HepG2 (cell line): ENCODE data around the gene GJE1. TPM values are rescaled to one million over a fixed set of nuclear protein-coding genes. Genes with fewer than 3 reads are reported as not detected.

Source experiments
- ATAC-seq: fragments of 200-7000 bp; cut with Tn5 transposase; 3 replicates; pipeline ENCODE4 v1.9.1; 2020; ENCODE audit warnings: mild to moderate bottlenecking, moderate library complexity
- BruUV-seq: library from RNA; stranded (reverse); fragments of 400-500 nt; replicated peaks from 2 replicates; lab custom pipeline; 2021; lab: Mats Ljungman, UMichigan
- CTCF ChIA-PET: fragments of 300-600 bp; formaldehyde crosslinking; extraction: SDS; loops from one replicate; lab custom pipeline; 2021; ENCODE audit warnings: low total read pairs, inconsistent platforms, low intra/inter-chr PET ratio; lab: Yijun Ruan, JAX
- POLR2A ChIA-PET: fragments of 350-600 bp; sonication (Branson Sonifier 250); formaldehyde crosslinking; loops from one replicate; lab custom pipeline; 2020; ENCODE audit warnings: antibody characterized with exemption, inconsistent platforms; lab: Yijun Ruan, JAX
- DNase-seq: peaks from one replicate; pipeline ENCODE4 v3.0.0-alpha.2; 2015; ENCODE audit warnings: low spot score
- FAIRE-seq: peaks from 3 replicates; lab custom pipeline; 2011; peaks lifted over from hg19 to GRCh38; lab: Jason Lieb, UNC
- H2AFZ ChIP-seq: one replicate; pipeline ENCODE4 v1.6.1; 2011; ENCODE audit warnings: low read length, inconsistent platforms
- H3K27ac ChIP-seq: fragments of 300-600 bp; 3 replicates; pipeline ENCODE4 v1.8.0; 2011; ENCODE audit warnings: mixed run types, mild to moderate bottlenecking, mixed read lengths, low read length, inconsistent platforms; ENCODE audit not compliant: insufficient read depth; ENCODE audit errors: extremely low read length
- H3K27me3 ChIP-seq, 2 experiments: fragments of 200-600 bp in 1 of 2; 2 replicates in 1 of 2; 3 replicates in 1 of 2; pipeline versions ENCODE4 v1.6.0 to v1.8.0; 2011; ENCODE audit warnings: low read length in 2 of 2, mild to moderate bottlenecking in 2 of 2, moderate library complexity in 2 of 2, inconsistent platforms in 1 of 2; ENCODE audit not compliant: insufficient read depth in 2 of 2, control insufficient read depth in 1 of 2
- H3K36me3 ChIP-seq, 2 experiments: fragments of 200-600 bp in 1 of 2; replicated peaks in 1 of 2; 2 replicates in 1 of 2; 3 replicates in 1 of 2; pipeline versions ENCODE4 v1.5.1 to v1.8.0; 2011; ENCODE audit warnings: low read length in 2 of 2, inconsistent platforms in 1 of 2; ENCODE audit not compliant: insufficient read depth in 2 of 2, control insufficient read depth in 1 of 2
- H3K4me1 ChIP-seq: 2 replicates; pipeline ENCODE4 v1.5.1; 2012; ENCODE audit warnings: low read length, inconsistent platforms; ENCODE audit not compliant: insufficient read depth
- H3K4me2 ChIP-seq: 2 replicates; pipeline ENCODE4 v1.6.0; 2011; ENCODE audit warnings: low read depth, low read length, inconsistent platforms
- H3K4me3 ChIP-seq, 3 experiments: fragments of 200-600 bp in 1 of 3; sonication (generic), shearing (Covaris generic) in 1 of 3; replicated peaks in 1 of 3; 2 replicates each; pipeline ENCODE4 v1.5.1; 2011 to 2016; ENCODE audit warnings: low read length in 3 of 3, inconsistent platforms in 2 of 3, low read depth in 2 of 3, mild to moderate bottlenecking in 2 of 3, control low read depth in 1 of 3, mixed read lengths in 1 of 3; ENCODE audit not compliant: insufficient read depth in 1 of 3
- H3K79me2 ChIP-seq: one replicate; pipeline ENCODE4 v1.6.1; 2011; ENCODE audit warnings: low read length, inconsistent platforms; ENCODE audit not compliant: insufficient read depth
- H3K9ac ChIP-seq: 2 replicates; pipeline ENCODE4 v1.6.0; 2011; ENCODE audit warnings: mild to moderate bottlenecking, low read depth, low read length, inconsistent platforms; ENCODE audit not compliant: insufficient read depth
- H3K9me3 ChIP-seq: 2 replicates; pipeline ENCODE4 v1.5.1; 2012; ENCODE audit warnings: mild to moderate bottlenecking, low read length
- H4K20me1 ChIP-seq: 2 replicates; pipeline ENCODE4 v1.6.0; 2011; ENCODE audit warnings: inconsistent platforms, mild to moderate bottlenecking, low read length, moderate library complexity; ENCODE audit not compliant: insufficient read depth
- AHR ChIP-seq: IDR thresholded peaks from 2 replicates; pipeline ENCODE4 v1.6.1; 2018; ENCODE audit warnings: missing genetic modification reagents, missing compliant biosample characterization
- ASH2L ChIP-seq: fragments of 300-600, 200-600 bp; sonication (generic); IDR thresholded peaks from 2 replicates; pipeline ENCODE4 v1.7.0; 2017; ENCODE audit warnings: low read depth, mild to moderate bottlenecking, moderate library complexity, mixed read lengths, low read length; ENCODE audit not compliant: insufficient read length
- CHD4 ChIP-seq: fragments of 200-600 bp; sonication (generic); IDR thresholded peaks from 2 replicates; pipeline ENCODE4 v1.7.0; 2017; ENCODE audit warnings: mild to moderate bottlenecking, low read length, borderline replicate concordance
- ETV6 ChIP-seq: sonication (generic); formaldehyde crosslinking; conservative IDR thresholded peaks from 2 replicates; pipeline ENCODE4 v1.4.0; 2020; ENCODE audit warnings: missing genetic modification reagents
- GPN1 ChIP-seq: sonication (generic); formaldehyde crosslinking; IDR thresholded peaks from 2 replicates; pipeline ENCODE4 v1.5.1; 2020; ENCODE audit warnings: missing genetic modification reagents, borderline replicate concordance
- HMG20B ChIP-seq: conservative IDR thresholded peaks from 2 replicates; pipeline ENCODE4 v1.6.1; 2016; ENCODE audit warnings: missing genetic modification reagents, missing compliant biosample characterization
- HOXA9 ChIP-seq: sonication (generic); formaldehyde crosslinking; IDR thresholded peaks from 2 replicates; pipeline ENCODE4 v1.8.1; 2022; ENCODE audit warnings: missing genetic modification reagents, mild to moderate bottlenecking, moderate library complexity, borderline replicate concordance
- KLF15 ChIP-seq: sonication (generic); formaldehyde crosslinking; IDR thresholded peaks from 2 replicates; pipeline ENCODE4 v1.8.1; 2023; ENCODE audit warnings: borderline replicate concordance, mild to moderate bottlenecking, inconsistent platforms, missing genetic modification reagents, mixed read lengths
- KLF6 ChIP-seq: IDR thresholded peaks from 2 replicates; pipeline ENCODE4 v1.8.0; 2016; ENCODE audit warnings: missing biosample characterization, missing genetic modification reagents
- MBNL3 ChIP-seq: fragments of 250-450 bp; sonication (Bioruptor Pico); conservative IDR thresholded peaks from 2 replicates; pipeline ENCODE4 v1.8.0; 2022; ENCODE audit warnings: mild to moderate bottlenecking, inconsistent platforms
- NBN ChIP-seq: fragments of 450-650 bp; conservative IDR thresholded peaks from 2 replicates; pipeline ENCODE4 v1.6.1; 2017
- PCBP2 ChIP-seq: fragments of 200-400 bp; formaldehyde crosslinking; optimal IDR thresholded peaks from 2 replicates; pipeline ENCODE3; 2018; ENCODE audit warnings: low read length, low read depth; ENCODE audit not compliant: poor library complexity, severe bottlenecking
- PPARG ChIP-seq: conservative IDR thresholded peaks from 2 replicates; pipeline ENCODE4 v1.6.1; 2016; ENCODE audit warnings: missing biosample characterization, missing genetic modification reagents
- PRMT3 ChIP-seq: sonication (generic); formaldehyde crosslinking; IDR thresholded peaks from 2 replicates; pipeline ENCODE4 v1.8.1; 2022; ENCODE audit warnings: low read depth, mild to moderate bottlenecking, moderate library complexity, missing genetic modification reagents, borderline replicate concordance
- SALL2 ChIP-seq: sonication (generic); formaldehyde crosslinking; IDR thresholded peaks from 2 replicates; pipeline ENCODE4 v1.8.1; 2023; ENCODE audit warnings: mild to moderate bottlenecking, missing genetic modification reagents, inconsistent platforms
- SOX13 ChIP-seq, 3 experiments: fragments of 450-650 bp in 1 of 3; sonication (generic) in 1 of 3; formaldehyde crosslinking in 1 of 3; IDR thresholded peaks in 2 of 3; conservative IDR thresholded peaks in 1 of 3; 2 replicates each; pipeline versions ENCODE4 v1.5.0 to v1.6.1; 2016 to 2020; ENCODE audit warnings: antibody characterized with exemption in 1 of 3, mild to moderate bottlenecking in 1 of 3, missing compliant biosample characterization in 1 of 3, missing genetic modification reagents in 1 of 3, moderate library complexity in 1 of 3
- SRY ChIP-seq: sonication (generic); formaldehyde crosslinking; IDR thresholded peaks from 2 replicates; pipeline ENCODE4 v1.8.0; 2022; ENCODE audit warnings: mild to moderate bottlenecking, missing genetic modification reagents
- TBX3 ChIP-seq: fragments of 450-650 bp; IDR thresholded peaks from 2 replicates; pipeline ENCODE4 v1.6.1; 2017; ENCODE audit warnings: antibody characterized with exemption, mild to moderate bottlenecking, inconsistent platforms, borderline replicate concordance
- THAP9 ChIP-seq: sonication (generic); formaldehyde crosslinking; IDR thresholded peaks from 2 replicates; pipeline ENCODE4; 2020; ENCODE audit warnings: missing genetic modification reagents, mild to moderate bottlenecking, borderline replicate concordance
- ZNF761 ChIP-seq: sonication (generic); formaldehyde crosslinking; conservative IDR thresholded peaks from 2 replicates; pipeline ENCODE4 v1.4.0; 2020; ENCODE audit warnings: mild to moderate bottlenecking, missing genetic modification reagents
- WGBS: methylation state at CpG from one replicate; pipeline ENCODE4 v1.1.6; 2017; ENCODE audit warnings: low lambda C conversion rate; 5-methylcytosine and 5-hydroxymethylcytosine counted together
- in situ Hi-C: cut with HindIII; loops from 2 replicates; pipeline ENCODE4 v1.10.0; 2017; ENCODE audit warnings: low pct_unique_long_range_greater_than_20kb; ENCODE audit not compliant: extremely low pct_ligation_motif_present
- intact Hi-C: fragments of 100-400 bp; cut with micrococcal nuclease; formaldehyde crosslinking; loops from one replicate; pipeline ENCODE4 v1.10.0; 2022; ENCODE audit not compliant: unreplicated experiment
- polyA plus RNA-seq, 8 experiments: library from polyadenylated mRNA; depleted of rRNA in 3 of 8; stranded (reverse) in 7 of 8; unstranded in 1 of 8; fragments of >200 nt; fragmentation: Illumina TruSeq in 4 of 8; extraction: Trizol in 4 of 8; gene quantifications; 2 replicates each; pipeline versions ENCODE4 v1.2.1 to v1.2.3, GENCODE V29; 2011 to 2016; ENCODE audit warnings: low read depth in 4 of 8, missing spikeins in 1 of 8, mixed read lengths in 1 of 8; ENCODE audit not compliant: insufficient read depth in 1 of 8
- total RNA-seq, 5 experiments: library from RNA; depleted of rRNA; stranded (reverse); fragments of >200 nt; fragmentation: Illumina TruSeq; extraction: Trizol; gene quantifications; 2 replicates each; pipeline ENCODE4 v1.2.3, GENCODE V29; 2016; ENCODE audit warnings: low read depth in 1 of 5

GJE1 gene
- total and polyA plus RNA-seq, 2 of the 13 experiments (the other 11 are each of a cell fraction or from before 2014, with no cell fraction given) = not detected

DNA sequence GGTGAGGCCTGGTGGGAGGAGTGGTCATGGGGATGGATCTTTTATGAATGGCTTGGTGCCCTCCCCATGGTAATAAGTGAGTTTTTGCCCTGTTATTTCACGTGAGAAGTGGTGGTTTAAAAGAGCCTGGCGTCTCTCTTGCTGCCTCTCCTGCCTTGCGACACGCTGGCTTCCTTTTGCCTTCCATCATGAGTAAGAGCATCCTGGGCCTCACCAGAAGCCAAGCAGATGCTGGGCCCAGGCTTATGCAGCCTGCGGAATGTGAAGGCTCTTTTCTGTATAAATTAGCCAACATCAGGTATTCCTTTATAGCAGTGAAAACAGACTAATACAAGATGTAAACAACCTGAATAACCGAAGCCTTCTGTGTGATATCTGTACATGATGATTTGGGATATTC is 42.0 kb downstream of the GJE1 start:
- no peaks in the 10 kb centered on the region for H3K9me3 ChIP-seq
- over 99% methylated on average over 6 of the region's 6 CpGs for WGBS
- CTCF ChIA-PET = no interaction called here
- H3K27me3 ChIP-seq = no peaks in the 10 kb centered on the region
- ATAC-seq = no peak
- H4K20me1 ChIP-seq = no peaks in the 10 kb centered on the region
- H3K4me2 ChIP-seq = no peak overlapping the region
- no peak overlapping the region for H3K9ac ChIP-seq
- no peak for DNase-seq
- POLR2A ChIA-PET = no interaction called here
- no peak for FAIRE-seq
- H3K27ac ChIP-seq = no peak overlapping the region
- no peak overlapping the region for H3K4me3 ChIP-seq
- no TSS peak for BruUV-seq
- intact Hi-C loops = no loop called here
- H3K79me2 ChIP-seq = no peaks in the 10 kb centered on the region
- no peak for TF ChIP-seq ASH2L
- no peak for TF ChIP-seq SOX13 (IDR thresholded peaks at IDR 0.05)
- no peak for TF ChIP-seq SOX13 (CRISPR knock-in tag; conservative IDR thresholded peaks at IDR 0.05 in 1 of 2, IDR thresholded peaks at IDR 0.05 in 1 of 2)
- no peak for TF ChIP-seq NBN
- TF ChIP-seq GPN1 = no peak
- TF ChIP-seq PCBP2 = no peak
- no peak for TF ChIP-seq THAP9
- TF ChIP-seq PPARG (CRISPR knock-in tag) = no peak
- TF ChIP-seq KLF15 (CRISPR knock-in tag) = no peak
- TF ChIP-seq ETV6 (CRISPR knock-in tag) = no peak
- no peak for TF ChIP-seq PRMT3
- TF ChIP-seq KLF6 (CRISPR knock-in tag) = no peak
- TF ChIP-seq HMG20B (CRISPR knock-in tag) = no peak
- TF ChIP-seq TBX3 = no peak
- TF ChIP-seq CHD4 = no peak
- TF ChIP-seq MBNL3 (CRISPR knock-in tag) = no peak
- no peak for TF ChIP-seq SALL2
- TF ChIP-seq ZNF761 (CRISPR knock-in tag) = no peak
- no peak for TF ChIP-seq HOXA9 (CRISPR knock-in tag)
- TF ChIP-seq SRY (CRISPR knock-in tag) = no peak
- no peak for TF ChIP-seq AHR (CRISPR knock-in tag)
- TF ChIP-seq, all 625 proteins: peak for 0
- H3K36me3 ChIP-seq = peaks cover 9 to 54% of the 10 kb centered on the region in 2 experiments
- H2AFZ ChIP-seq = no peak overlapping the region
- H3K4me1 ChIP-seq = peaks cover 17% of the 10 kb centered on the region
- in situ Hi-C loops = no loop called here
